Gastroesophageal sphincter (tissue), 4 donors: ENCODE results near the gene RPS27A. TPM values are rescaled to one million over a fixed set of nuclear protein-coding genes. Genes with fewer than 3 reads are reported as not detected.
"Not testable (repeated sequence)": the region's sequence is repeated elsewhere in the genome, so short reads cannot be mapped to it uniquely, and the experiment has no call there.

Experiments used
- ATAC-seq: fragments of 150-250 bp; one replicate; pipeline ENCODE4 v1.9.1; 2016; ENCODE audit warnings: mild to moderate bottlenecking, moderate library complexity
- H3K27ac ChIP-seq, 4 donors: fragments of 200-600 bp; sonication (generic) in 3 of 4; 1 replicate in 3 of 4; 2 replicates in 1 of 4; pipeline ENCODE4 v1.5.1; 2016 to 2019
- H3K27me3 ChIP-seq: fragments of 200-600 bp; sonication (generic); one replicate; pipeline ENCODE4 v1.5.1; 2019
- H3K36me3 ChIP-seq, 2 donors: fragments of 200-600 bp; sonication (generic); one replicate each; pipeline ENCODE4 v1.5.1; 2019; ENCODE audit warnings: control low read depth in 1 of 2
- H3K4me1 ChIP-seq, 3 donors: fragments of 200-600 bp; sonication (generic); 1 replicate in 2 of 3; 2 replicates in 1 of 3; pipeline ENCODE4 v1.5.1; 2016 to 2019; ENCODE audit warnings: control low read depth in 2 of 3
- H3K4me3 ChIP-seq, 2 donors: fragments of 200-600 bp; sonication (generic); one replicate each; pipeline ENCODE4 v1.5.1; 2019; ENCODE audit warnings: mild to moderate bottlenecking in 1 of 2, moderate library complexity in 1 of 2
- H3K9me3 ChIP-seq, 3 donors: fragments of 200-600 bp; sonication (generic); one replicate each; pipeline ENCODE4 v1.5.1; 2017 to 2019; ENCODE audit warnings: control low read depth in 2 of 3
- EP300 ChIP-seq: sonication (generic); formaldehyde crosslinking; IDR thresholded peaks from one replicate; pipeline ENCODE4 v1.6.1; 2017; ENCODE audit warnings: antibody characterized with exemption, mild to moderate bottlenecking
- POLR2A ChIP-seq, 2 donors: fragments of 450-650 bp; IDR thresholded peaks; one replicate each; pipeline ENCODE4 v1.6.1; 2017; ENCODE audit warnings: antibody characterized with exemption in 2 of 2, mild to moderate bottlenecking in 2 of 2, moderate library complexity in 1 of 2
- POLR2AphosphoS5 ChIP-seq: sonication (generic); formaldehyde crosslinking; IDR thresholded peaks from one replicate; pipeline ENCODE4 v1.6.1; 2017; ENCODE audit warnings: antibody characterized with exemption
- WGBS, 2 donors: methylation state at CpG; one replicate each; pipeline ENCODE4 v1.1.5; 2018; ENCODE audit warnings: low coverage in 1 of 2; 5-methylcytosine and 5-hydroxymethylcytosine counted together
- total RNA-seq, 4 donors: library from RNA; depleted of rRNA; stranded (reverse); fragments of >200 nt; gene quantifications; one replicate each; pipeline ENCODE4 v1.1.0, GENCODE V29; 2016
- TF ChIP-seq, protein P1 (sequence below), 4 experiments: fragments of 200-600 bp in 2 of 4; fragments of 450-650 bp in 2 of 4; sonication (generic) in 1 of 4; IDR thresholded peaks; one replicate each; pipeline ENCODE4 v1.5.1; 2017 to 2019; ENCODE audit warnings: antibody characterized with exemption in 4 of 4, mild to moderate bottlenecking in 2 of 4, moderate library complexity in 2 of 4

The RPS27A gene
- total RNA-seq, 4 donors from 2014 or later = 672 to 2,650 (median 1,912) TPM

GRCh38 chr2:55225481-55226020 lies 6.9 kb upstream of the RPS27A start:
- 77% methylated on average over 5 of the region's 19 CpGs; no CpG with 5 or more reads in 1 of the 2 donors for WGBS, 2 donors

GRCh38 chr2:55227437-55228225 lies 4.9 kb upstream of the RPS27A start:
- not testable (repeated sequence) for H3K36me3 ChIP-seq, H3K27me3 ChIP-seq, H3K4me3 ChIP-seq, ATAC-seq, H3K9me3 ChIP-seq
- Histone ChIP-seq H3K4me1 (peaks cover 0 to 32% (median 0%) of the 10 kb centered on the region in 3 donors), H3K27ac (peak overlapping the region in 1 of 4 donors; percentile 1)
- 63 to 71% methylated on average over 2 to 7 of the region's 7 CpGs for WGBS, 2 donors

More at GRCh38 chr2:55225481-55226020, 6.9 kb upstream of the RPS27A start:
- Histone ChIP-seq H3K27ac (peak overlapping the region in 1 of 4 donors; percentile 96), H3K4me1 (peaks cover 0 to 22% (median 0%) of the 10 kb centered on the region in 3 donors), H3K4me3 (no peak overlapping the region), H3K9me3 (no peaks in the 10 kb centered on the region), H3K36me3 (no peaks in the 10 kb centered on the region), H3K27me3 (no peaks in the 10 kb centered on the region)
- TF ChIP-seq POLR2A (IDR thresholded peaks at IDR 0.05) (no peak), EP300 (no peak), POLR2AphosphoS5 (no peak)
- TF ChIP-seq, protein P1, sequence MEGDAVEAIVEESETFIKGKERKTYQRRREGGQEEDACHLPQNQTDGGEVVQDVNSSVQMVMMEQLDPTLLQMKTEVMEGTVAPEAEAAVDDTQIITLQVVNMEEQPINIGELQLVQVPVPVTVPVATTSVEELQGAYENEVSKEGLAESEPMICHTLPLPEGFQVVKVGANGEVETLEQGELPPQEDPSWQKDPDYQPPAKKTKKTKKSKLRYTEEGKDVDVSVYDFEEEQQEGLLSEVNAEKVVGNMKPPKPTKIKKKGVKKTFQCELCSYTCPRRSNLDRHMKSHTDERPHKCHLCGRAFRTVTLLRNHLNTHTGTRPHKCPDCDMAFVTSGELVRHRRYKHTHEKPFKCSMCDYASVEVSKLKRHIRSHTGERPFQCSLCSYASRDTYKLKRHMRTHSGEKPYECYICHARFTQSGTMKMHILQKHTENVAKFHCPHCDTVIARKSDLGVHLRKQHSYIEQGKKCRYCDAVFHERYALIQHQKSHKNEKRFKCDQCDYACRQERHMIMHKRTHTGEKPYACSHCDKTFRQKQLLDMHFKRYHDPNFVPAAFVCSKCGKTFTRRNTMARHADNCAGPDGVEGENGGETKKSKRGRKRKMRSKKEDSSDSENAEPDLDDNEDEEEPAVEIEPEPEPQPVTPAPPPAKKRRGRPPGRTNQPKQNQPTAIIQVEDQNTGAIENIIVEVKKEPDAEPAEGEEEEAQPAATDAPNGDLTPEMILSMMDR (IDR thresholded peaks at IDR 0.05) = no peak
- ATAC-seq = no peak

DNA sequence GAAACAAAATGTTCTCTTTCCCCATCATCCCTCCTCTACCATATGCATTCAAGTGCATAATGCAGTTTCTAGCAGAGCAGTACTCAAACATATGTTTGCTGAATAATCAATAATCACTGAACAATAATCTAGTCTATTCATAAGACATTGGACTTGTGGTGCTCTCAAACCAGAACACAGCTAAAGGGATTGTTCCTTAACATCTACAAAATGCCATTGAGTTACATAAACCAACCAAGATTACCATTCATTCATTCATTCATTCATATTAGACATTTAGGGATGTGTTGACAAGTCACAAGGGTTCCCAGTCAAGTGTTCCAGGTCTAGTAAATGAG lies 4.3 kb upstream of the RPS27A start:
- Histone ChIP-seq H3K4me1 (peaks cover 0 to 28% (median 0%) of the 10 kb centered on the region in 3 donors), H3K4me3 (no peak overlapping the region), H3K36me3 (no peaks in the 10 kb centered on the region), H3K27ac (no peak overlapping the region), H3K27me3 (no peaks in the 10 kb centered on the region), H3K9me3 (no peaks in the 10 kb centered on the region)
- no peak for ATAC-seq
- TF ChIP-seq POLR2AphosphoS5 (no peak), EP300 (no peak), POLR2A (IDR thresholded peaks at IDR 0.05) (no peak)
- TF ChIP-seq, protein P1 (IDR thresholded peaks at IDR 0.05) = no peak

DNA sequence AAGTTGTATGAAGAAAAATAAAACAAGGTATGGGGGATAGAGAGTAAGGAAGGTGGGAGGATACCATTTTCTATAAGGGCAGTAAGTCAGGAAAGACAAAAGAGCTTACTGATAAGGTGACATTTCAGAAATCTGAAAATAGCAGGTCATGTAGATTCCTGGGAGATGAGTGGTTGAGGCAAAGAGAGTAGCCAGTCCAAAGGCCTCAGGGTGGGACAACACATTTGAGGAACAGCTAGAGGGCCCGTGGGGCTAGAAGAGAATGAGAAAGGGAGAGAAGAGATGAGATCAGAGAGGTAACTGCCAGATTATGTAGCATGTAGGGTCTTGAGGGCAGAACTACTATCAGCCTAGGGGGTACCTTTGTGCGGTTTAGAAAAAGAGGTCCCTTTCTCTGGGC lies 3.3 kb upstream of the RPS27A start:
- TF ChIP-seq POLR2A (IDR thresholded peaks at IDR 0.05) (no peak), EP300 (no peak), POLR2AphosphoS5 (no peak)
- TF ChIP-seq, protein P1 (IDR thresholded peaks at IDR 0.05) = no peak
- WGBS, 2 donors = 81 to 90% methylated on average over 2 of the region's 2 CpGs

GRCh38 chr2:55230551-55230950 lies 1.9 kb upstream of the RPS27A start:
- no peak for TF ChIP-seq POLR2AphosphoS5
- TF ChIP-seq EP300 = no peak
- TF ChIP-seq POLR2A (IDR thresholded peaks at IDR 0.05) = no peak
- TF ChIP-seq, protein P1 (IDR thresholded peaks at IDR 0.05) = no peak
- no peak for ATAC-seq
- 98 to 100% methylated on average over 1 to 3 of the region's 3 CpGs for WGBS, 2 donors

More for the DNA sequence above, 3.3 kb upstream of the RPS27A start:
- ATAC-seq = no peak
- no peaks in the 10 kb centered on the region for H3K9me3 ChIP-seq
- peaks cover 0 to 7% of the 10 kb centered on the region in 2 donors for H3K36me3 ChIP-seq
- peaks cover 4 to 38% (median 5%) of the 10 kb centered on the region in 3 donors for H3K4me1 ChIP-seq
- no peak overlapping the region for H3K4me3 ChIP-seq
- no peaks in the 10 kb centered on the region for H3K27me3 ChIP-seq
- no peak overlapping the region for H3K27ac ChIP-seq

More at GRCh38 chr2:55230551-55230950, 1.9 kb upstream of the RPS27A start:
- H3K36me3 ChIP-seq = peaks cover 4 to 20% of the 10 kb centered on the region in 2 donors
- H3K4me1 ChIP-seq = peaks cover 4 to 46% (median 8%) of the 10 kb centered on the region in 3 donors
- H3K27me3 ChIP-seq = no peaks in the 10 kb centered on the region
- H3K9me3 ChIP-seq = no peaks in the 10 kb centered on the region
- H3K27ac ChIP-seq = peak overlapping the region in 1 of 4 donors; percentile 28
- no peak overlapping the region for H3K4me3 ChIP-seq
